ENCODE measurements around the gene TJP1.
"Not testable (repeated sequence)": the region's sequence is repeated elsewhere in the genome, so short reads cannot be mapped to it uniquely, and the experiment has no call there.

Gene TJP1

DNA sequence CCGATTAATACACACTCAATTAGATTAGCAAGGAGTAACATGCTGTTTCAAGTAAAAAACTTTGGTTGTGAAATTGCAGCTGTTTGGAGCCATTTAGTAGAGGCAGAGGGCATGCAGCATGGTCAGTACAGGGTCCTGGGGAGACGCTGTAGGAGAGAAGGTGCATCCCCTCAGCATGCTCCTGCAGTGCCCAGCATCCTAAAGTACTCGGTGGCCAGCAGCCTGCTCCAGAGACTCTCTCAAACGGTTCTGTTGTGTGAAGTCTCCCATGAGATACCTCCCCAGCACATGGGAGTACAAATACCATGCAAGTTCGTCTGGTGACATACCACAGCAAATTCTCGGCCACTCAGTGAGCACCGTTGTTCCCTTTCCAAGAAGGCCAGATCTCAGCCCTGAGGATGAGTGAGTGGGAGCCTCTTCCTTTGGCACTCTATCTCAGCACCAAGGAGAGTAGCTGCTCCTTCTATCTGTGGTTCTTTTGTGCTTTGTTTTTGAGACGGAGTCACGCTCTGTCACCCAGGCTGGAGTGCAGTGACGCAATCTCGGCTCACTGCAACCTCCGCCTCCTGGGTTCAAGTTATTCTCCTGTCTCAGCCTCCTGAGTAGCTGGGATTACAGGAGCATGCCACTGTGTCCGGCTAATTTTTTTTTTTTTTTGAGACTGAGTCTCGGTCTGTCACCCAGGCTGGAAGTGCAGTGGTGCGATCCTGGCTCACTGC is 72.7 kb downstream of the TJP1 start:
- DNase-seq: no peak

DNA sequence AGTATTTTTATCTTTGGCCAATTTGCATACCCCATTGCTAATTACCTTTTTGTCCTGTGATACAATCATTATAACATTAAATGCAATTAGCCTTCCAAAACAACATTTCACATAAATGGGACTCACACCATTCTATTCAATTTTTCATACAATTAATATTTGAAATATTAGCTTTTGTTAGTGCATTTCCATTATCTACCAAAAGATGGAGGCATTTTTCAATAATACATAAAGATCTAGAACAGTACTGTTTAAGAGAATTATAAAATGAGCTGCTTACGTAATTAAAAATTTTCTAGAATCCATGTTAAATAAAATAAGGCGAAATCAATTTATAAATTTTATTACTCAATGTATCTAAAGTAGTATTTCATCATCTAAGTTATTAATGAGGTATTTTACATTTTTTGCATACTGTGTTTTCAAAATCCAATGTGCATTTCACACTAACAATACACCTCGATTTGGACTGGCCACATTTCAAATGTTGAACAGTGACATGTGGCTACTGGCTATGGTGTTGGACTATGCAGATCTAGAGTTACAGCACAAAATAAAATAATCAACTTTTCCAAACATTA is 74.3 kb downstream of the TJP1 start:
- DNase-seq: no peak

DNA sequence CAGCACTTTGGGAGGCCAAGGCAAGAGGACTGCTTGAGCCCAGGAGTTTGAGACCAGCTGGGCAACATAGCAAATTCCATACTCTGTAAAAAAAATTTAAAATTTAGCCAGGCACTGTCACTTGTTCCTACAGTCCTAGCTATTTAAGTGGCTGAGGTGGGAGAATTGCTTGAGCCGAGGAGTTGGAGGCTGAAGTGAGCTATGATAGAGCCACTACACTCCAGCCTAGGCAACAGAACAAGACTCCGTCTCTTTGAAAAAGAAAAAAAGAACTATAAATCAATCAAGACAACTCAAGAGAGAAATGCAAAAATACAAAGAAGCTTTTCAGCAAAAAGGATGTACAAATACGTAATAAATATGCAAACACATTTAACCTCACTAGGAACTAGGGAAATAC is 78.8 kb downstream of the TJP1 start:
- no peak for DNase-seq

DNA sequence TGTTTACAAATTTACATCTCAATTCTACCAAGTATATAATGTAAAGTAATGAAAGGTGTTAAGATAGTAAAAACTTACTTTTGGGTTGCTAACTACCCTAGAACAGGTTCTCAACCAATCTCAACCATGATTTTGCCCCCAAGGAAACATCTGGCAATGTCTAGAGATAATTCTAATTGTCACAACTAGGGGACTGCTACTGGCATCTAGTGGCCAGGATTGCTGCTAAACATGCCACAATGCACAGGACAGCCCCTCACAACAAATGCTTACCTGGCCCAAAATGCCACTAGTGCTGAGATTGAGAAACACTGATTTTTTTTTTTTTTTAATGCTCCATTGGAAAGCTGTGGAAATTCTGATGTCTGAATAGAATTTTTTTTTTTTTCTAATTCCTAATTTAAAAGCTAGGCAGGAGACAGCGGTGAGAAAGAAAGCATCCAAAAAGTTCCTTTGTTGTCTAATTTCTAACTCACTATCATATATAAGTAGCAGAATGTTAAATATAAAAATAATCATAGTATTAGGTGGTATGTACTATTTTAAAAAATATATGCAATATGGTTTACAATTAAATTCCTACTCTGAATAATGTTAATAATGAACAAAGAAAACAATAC is 81.5 kb downstream of the TJP1 start:
- no peak for DNase-seq

DNA sequence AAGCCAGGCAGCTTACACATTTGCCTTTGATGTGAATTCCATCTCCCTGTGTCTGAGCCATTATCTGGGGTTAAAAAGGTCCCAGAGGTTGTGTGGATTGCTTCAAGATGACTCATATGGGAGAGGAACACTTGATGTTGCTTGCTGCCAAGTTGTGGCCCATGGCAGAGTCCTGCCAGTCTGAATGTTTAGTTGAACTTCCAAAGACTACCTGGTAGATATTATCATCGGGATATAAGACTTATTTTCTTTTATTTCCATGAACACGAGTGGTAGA is 85.6 kb downstream of the TJP1 start:
- no peak for DNase-seq

DNA sequence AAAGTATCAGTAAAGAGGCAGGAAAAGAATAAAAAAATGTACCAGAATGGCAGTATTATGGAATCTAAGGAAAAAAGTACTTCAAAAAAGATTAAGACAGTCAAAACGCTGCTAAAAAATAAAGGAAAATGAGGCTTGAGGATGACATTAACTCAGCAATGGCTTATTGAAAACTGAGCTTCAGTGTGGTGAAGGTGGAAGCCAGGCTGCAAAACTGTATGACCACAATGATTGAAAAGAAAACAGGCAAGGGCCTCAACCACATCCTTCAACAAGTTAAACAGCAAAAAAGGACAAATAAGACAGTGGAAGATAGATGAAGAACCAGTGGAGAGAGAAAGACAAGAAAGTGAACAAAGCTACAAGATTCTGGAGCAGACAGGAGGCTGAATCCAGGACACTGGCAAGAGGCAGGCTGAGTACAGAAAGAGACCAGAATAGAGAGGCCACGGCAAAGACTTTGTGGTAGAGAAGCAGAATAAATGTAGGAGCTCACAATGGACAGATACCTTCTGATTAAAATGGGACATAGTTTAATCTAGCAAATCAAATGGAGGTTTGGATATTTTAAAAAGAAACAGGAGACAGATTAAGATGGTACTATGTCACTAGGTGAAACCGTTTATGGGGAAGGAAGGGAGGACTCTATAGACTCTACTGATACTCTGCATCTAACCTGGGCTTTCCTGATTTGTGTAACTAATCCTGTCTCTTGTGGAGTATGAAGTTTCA is 86.1 kb downstream of the TJP1 start:
- DNase-seq: no peak

DNA sequence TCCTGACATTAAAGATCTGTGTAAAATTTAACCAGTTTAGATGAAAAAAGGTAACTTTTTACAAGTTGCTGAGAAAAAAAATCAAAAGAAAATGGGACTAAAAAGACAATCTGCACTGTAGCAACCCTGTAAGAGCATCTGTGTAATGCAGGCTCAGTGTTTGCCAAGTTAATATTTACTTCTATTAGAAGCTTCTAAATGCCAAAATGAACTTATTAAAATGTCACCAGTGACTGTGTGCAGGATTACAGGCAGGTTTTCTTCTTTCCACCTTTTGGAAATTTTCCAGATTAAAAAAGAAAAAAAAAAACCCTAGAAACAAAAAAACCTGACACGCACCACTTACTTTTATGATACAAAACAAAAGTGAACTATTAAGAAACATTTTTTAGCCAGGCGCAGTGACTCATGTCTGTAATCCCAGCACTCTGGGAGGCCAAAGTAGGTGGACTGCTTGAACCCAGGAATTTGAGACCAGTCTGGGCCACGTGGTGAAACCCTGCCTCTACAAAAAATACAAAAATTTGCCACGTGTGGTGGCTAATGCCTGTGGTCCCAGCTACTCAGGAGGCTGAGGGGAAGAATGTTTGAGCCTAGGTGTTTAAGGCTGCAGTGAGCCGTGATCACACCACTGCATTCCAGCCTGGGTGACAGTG is 87.2 kb downstream of the TJP1 start:
- DNase-seq: no peak

DNA sequence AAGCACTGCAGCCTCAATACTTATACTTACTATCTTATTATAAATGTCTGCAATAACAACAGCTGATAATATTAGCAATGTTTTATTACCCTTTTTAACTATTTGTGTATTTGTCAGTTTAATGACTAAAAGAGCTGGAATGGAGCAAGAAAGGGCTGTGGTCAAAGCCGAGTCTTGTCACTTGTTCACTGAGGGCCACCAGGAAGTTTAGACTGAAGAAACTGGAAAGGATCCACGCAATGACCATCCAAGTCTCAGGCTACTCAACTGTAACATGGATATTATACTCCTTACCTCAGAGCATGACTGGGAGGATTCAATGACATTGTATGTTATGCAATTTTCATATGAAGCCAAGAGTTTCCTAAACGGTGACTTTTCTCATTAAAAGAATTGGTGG is 90.4 kb downstream of the TJP1 start:
- no peak for DNase-seq

DNA sequence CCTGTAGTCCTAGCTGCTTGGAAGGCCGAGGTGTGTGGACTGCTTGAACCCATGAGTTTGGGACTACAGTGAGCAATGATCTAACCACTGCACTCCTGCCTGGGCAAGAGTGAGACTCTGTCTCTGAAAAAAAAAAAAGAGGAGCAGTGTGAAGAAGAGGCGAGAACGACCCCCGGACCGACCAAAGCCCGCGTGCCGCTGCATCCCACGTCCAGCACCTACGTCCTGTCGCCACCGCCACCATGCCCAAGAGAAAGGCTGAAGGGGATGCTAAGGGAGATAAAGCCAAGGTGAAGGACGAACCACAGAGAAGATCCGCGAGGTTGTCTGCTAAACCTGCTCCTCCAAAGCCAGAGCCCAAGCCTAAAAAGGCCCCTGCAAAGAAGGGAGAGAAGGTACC is 91.8 kb downstream of the TJP1 start:
- not testable (repeated sequence) for DNase-seq

DNA sequence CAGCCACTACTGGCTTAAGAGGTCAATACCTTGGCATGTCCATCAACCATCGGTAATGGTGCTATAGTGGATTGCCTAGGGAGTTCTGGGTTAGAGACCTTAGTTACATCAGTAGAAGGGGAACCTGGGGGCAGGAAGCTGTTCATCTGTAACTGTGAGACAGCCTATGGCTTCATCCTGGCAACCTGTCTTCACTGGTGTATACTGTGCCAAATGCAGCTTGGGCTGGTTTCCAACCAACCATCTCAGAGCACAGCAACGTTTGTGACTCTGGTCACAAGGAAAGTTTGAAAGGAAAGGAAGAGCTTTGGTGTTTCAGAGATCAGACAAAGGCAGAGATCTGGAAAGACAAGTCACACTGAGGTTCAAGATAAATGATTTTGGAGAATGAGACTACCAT is 93.8 kb downstream of the TJP1 start:
- DNase-seq: no peak

DNA sequence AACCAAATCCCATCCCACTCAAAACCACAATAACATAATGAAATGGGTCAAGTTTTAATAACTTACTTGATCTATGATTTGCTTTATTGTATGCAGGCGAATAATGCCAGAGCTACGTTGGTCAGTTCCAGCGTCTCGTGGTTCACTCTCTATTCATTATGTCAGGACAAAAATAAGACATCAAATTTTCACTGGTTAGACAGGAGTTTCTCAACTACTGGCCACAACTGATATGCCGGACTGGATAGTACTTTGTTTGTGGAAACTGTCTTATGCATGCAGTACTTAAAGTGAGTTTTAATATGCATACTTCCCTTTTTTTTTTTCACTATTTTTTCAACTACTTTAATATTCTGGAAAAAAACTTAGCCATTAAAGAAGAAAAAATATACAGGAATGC is 94.4 kb downstream of the TJP1 start:
- DNase-seq: no peak

DNA sequence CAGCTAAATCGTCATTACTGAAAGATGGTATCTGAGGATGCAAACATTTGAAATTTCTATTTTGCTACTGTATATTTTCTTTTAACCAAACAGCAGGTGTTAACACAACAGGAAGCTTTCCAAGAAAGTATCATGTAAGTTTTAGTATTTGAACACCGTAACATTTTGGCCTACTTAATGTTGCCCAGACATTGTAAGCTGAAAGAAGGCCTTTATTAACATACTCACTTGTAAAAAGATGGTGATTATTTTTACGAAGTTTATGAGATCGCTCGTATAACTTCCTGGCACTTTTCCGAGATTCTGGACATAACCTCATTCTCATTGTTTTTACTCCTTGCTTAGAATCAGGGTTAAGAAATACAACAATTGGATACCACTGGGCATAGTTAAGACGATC is 95.7 kb downstream of the TJP1 start:
- DNase-seq: no peak

DNA sequence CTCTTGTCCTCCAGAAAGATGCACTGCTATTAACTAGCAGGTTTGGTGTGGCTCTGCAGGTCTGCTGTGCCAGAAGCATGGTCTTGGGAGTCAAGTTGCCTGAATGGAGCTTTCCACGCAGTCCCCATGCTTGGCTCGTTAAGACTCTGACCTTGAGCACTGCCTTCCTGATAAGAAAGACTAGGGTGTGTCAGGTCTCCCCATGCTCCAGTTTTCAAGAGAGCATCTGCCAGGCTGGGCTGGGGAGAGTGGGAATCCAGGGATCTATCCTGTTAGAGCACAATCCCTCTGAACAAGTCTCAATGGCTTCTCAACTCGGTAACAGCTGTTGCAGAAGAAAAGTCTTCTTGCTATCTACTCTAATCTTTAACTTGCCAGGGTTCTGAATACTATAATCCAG is 98.2 kb downstream of the TJP1 start:
- DNase-seq: no peak

DNA sequence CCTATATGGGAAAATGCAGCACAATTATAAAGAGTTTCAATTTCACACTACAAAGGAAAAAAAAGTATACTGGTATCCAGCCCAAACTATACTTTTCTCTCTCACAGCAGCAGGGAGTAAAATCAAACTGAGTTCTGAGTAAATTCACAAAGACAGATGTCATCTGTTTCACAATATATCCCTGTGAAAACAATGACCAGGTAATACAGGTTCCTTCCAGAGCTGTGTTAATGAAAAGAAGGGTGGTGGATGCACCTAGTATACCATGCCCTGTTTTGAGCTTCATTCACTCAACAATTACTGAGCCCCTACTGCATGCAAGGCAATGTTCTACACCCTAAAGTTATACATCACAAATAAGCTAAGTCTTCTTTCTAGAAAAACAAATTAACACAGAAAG is 108.5 kb downstream of the TJP1 start:
- no peak for DNase-seq

DNA sequence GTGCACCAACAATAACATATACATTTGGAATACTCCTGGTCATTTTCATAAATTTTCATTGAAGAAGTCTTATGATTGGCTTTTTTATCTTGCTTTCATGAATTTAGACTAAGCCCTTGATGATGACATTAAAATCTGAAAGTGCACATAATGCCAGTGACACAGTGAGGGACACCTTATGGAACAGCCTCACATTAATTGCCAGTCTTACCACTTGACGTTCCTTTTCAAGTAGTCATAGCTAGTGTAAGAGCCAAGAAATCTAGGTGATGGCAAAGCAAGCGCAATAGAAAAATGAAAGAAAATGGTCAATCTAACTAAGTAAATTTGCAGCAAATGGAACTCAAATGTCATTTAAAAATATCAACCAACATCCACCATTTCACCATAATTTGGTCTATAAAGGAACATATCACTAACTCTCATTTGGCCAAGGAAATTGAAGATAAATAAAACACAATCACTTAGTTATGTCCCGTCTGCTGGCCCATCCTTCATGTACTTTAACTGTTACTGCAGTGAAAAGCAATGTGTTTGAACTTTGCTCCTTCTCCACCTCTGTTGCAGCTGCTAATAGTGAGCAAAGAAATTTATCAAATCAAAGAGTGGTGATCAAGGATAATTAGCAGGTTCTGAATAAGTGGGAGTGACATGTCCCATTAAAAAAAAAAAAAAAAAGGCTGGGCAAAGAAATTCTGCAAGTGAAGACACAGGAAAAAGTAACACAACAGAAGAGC is 110.0 kb downstream of the TJP1 start:
- DNase-seq: no peak

DNA sequence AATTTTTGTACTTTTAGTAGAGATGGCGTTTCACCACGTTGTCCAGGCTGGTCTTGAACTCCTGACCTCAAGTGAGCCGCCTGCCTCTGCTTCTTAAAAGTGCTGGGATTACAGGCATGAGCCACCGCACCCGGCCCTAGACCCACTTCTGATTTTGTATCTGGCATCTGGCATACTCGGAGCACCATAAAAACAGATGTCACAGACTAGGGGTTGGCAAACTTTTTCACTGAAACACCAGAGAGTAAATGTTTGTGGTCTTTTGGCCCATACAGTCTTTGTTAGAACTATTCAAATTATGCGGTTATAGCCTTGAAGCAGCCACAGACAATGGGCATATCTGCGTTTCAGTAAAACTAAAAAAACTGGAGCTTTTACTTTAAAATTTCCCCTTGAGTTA is 110.7 kb downstream of the TJP1 start:
- no peak for DNase-seq

DNA sequence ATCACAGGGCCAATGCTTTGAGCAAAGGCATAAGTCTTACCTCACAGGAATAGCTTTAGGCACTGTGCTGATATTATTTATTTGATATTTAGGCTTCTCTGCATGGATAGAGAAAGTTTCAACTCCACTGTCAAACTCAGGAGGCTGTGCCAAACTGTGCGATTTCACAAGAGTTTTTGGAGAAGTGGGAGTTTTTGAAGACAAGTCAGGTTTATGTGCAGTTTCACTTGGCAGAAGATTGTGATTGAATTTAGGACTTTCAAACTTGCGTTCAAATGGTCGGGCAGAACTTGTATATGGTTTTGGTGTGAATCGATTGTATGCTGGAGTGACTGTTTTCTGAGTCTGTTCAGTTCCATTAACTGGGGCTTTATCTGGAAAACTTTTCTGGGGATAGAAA is 113.7 kb downstream of the TJP1 start:
- no peak for DNase-seq

DNA sequence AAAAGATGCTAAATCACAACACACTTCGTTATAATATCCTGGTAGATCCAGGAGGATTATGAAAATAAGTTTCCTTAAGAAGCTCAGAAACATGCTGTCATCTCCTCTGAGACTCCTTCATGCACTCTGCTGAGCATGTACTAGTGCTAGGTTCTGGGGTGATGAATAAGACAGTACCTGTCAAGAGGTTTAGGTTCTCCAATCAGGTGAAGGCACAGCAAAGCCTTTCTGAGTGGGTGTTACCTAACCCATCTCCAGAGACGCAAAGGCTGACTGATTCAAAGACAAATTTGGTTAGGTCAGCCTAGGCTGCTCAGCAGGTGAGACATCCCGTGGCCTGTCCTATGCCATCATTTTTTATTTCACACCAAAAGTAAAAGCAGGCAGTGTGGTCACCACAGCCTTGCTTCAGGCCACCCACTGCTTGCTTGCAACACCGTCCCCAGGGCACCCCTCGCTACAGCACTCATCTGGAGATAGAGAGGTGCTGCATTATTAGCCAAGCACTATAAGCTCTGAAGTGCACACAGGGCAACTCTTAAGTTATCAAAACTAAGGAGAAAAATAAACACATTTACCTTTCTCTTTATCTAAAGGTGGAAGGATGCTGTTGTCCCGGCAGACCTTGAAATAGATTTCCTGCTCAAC is 117.2 kb downstream of the TJP1 start:
- DNase-seq: no peak

DNA sequence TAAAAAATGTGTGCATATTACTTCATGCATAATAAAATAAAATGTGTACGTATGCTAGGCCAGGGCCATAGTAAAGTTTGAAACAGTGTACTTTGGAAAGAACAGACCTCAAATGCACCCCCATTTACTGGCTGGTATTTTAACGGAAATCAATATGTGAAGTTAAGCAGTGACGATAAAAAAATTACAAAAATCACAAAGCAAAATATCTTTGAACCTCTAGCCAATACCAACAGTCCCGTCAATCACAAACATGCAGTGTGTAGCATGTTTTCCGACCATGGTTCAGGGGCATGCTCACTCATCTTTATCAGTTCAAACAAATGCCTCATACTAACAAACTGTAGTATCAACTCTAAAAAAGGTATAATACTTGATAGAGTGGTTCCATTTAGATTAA is 121.1 kb downstream of the TJP1 start:
- DNase-seq: no peak

DNA sequence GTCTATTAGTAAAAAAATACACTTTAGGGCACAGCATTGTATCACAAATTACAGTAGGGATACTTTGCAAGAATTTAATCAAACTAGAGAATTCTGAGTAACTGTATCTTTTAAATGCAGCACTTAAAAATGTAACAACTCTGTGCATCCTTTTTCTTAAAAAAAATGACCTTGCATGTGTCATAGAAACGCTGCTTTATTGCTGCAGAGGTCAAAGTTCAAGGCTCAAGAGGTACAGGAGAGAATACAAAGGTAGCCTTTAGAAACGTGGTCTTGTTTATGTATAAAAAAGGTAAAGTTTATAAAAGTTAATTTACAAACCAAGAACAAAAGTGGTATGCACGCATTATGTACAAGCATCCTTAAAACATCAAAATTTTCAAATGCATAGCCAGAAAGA is 122.0 kb downstream of the TJP1 start:
- no peak for DNase-seq

DNA sequence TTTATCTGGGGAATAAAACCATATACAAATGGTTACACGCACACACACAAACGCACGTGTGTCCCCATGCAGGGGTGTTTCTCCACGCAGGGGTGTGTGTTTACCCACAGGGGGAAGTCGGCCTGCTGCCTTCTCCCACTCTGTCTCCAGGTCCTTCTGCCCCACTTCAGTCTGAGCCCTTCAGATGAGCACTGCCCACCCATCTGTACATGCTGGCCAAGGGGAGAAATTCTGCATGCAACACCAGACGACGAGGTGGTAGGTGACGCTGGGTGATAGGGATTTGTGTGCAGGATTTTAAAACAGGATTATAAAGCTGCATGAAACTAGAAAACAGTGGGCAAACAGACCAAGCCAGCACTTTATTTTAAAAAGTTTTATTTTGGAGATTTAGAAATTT is 122.5 kb downstream of the TJP1 start:
- no peak for DNase-seq

DNA sequence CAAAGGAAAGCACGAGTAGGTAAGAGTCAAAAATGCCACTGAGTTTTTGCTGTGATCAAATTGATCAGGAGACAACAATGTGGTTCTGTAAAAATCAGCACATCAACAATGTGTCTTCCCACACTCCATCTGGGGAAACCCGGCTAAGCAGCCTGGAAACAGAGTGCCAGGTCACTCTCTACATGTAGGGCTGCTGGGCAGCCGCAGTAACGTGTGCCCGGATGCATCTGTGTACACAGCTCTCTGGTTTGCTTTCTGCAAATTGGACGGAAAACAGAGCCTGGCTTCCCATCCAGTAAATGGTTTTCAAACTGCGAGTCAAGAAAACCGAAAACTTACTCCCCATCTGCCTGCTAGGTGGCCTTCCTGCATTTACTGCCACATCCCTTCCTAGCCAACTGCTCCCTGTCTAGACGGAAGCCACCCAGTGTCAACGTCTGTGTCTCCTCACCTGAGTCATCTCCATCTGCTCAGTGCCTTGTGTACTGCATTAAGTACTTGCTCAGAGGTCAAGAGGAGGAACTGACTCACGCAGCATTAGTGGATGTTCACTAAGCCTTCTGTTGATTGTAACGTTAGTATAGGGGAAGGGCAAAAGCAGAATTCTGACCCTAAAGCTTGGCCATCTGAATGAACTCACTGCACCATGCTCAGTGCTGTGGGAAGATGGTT is 124.1 kb downstream of the TJP1 start:
- no peak for DNase-seq

Data from activated T-cell treated with anti-CD3 and anti-CD28 coated beads, Interleukin-2, amount 50 U/mL, for 1 hour (primary cell).